ENCODE measurements around the gene LDLRAD4.

The LDLRAD4 gene

DNA sequence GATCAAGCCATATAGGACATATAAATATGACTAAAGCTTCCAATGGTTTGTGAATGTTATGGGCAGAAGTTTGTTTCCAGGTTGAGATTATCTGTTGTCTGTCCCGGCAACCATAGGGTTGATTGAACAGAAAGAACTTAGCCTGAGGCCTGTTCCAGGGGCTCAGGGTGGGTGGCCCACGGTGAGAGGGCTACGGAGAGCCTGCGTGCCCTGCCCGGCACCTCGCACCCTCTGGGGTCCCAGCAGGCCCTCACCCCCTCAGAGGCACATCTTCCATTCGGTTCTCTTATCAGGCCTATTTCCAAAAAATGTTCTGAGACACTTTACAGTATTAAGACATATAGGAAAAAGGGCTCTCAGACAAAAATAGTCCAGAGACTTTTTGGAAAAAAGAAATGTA lies 40.4 kb upstream of the LDLRAD4 start:
- Histone ChIP-seq H3K27ac (no peak overlapping the region), H3K4me3 (ENCODE audit: low read depth, low read length) (no peak overlapping the region), H3K9me3 (ENCODE audit: severe bottlenecking) (no peaks in the 10 kb centered on the region), H3K36me3 (no peaks in the 10 kb centered on the region), H3K27me3 (ENCODE audit: insufficient read depth, low read depth, severe bottlenecking) (no peaks in the 10 kb centered on the region)
- no peak for DNase-seq
- TF ChIP-seq, protein P1, sequence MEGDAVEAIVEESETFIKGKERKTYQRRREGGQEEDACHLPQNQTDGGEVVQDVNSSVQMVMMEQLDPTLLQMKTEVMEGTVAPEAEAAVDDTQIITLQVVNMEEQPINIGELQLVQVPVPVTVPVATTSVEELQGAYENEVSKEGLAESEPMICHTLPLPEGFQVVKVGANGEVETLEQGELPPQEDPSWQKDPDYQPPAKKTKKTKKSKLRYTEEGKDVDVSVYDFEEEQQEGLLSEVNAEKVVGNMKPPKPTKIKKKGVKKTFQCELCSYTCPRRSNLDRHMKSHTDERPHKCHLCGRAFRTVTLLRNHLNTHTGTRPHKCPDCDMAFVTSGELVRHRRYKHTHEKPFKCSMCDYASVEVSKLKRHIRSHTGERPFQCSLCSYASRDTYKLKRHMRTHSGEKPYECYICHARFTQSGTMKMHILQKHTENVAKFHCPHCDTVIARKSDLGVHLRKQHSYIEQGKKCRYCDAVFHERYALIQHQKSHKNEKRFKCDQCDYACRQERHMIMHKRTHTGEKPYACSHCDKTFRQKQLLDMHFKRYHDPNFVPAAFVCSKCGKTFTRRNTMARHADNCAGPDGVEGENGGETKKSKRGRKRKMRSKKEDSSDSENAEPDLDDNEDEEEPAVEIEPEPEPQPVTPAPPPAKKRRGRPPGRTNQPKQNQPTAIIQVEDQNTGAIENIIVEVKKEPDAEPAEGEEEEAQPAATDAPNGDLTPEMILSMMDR (IDR thresholded peaks at IDR 0.05; ENCODE audit: low read depth, low read length) = no peak

DNA sequence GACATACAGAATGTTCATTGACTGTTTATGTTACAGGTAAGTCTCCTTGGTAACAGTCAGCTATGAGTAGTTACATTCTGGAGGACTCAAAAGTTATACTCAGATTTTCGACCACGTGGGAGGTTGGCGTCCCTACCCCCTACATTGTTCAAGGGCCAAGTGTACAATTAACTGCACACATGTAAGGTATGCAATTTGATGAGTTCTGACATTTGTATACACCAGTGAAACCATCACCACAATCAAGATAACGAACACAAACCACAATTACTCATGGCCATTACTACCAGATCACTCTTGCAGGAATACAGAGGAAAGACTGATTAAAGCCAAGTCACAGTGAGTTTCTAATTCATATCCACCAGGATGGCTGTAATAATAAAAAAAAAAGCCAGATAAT lies 39.6 kb upstream of the LDLRAD4 start:
- DNase-seq = no peak
- Histone ChIP-seq H3K36me3 (no peaks in the 10 kb centered on the region), H3K27me3 (ENCODE audit: insufficient read depth, low read depth, severe bottlenecking) (no peaks in the 10 kb centered on the region), H3K9me3 (ENCODE audit: severe bottlenecking) (no peaks in the 10 kb centered on the region), H3K4me3 (ENCODE audit: low read depth, low read length) (no peak overlapping the region), H3K27ac (no peak overlapping the region)
- TF ChIP-seq, protein P1 (IDR thresholded peaks at IDR 0.05; ENCODE audit: low read depth, low read length) = no peak

DNA sequence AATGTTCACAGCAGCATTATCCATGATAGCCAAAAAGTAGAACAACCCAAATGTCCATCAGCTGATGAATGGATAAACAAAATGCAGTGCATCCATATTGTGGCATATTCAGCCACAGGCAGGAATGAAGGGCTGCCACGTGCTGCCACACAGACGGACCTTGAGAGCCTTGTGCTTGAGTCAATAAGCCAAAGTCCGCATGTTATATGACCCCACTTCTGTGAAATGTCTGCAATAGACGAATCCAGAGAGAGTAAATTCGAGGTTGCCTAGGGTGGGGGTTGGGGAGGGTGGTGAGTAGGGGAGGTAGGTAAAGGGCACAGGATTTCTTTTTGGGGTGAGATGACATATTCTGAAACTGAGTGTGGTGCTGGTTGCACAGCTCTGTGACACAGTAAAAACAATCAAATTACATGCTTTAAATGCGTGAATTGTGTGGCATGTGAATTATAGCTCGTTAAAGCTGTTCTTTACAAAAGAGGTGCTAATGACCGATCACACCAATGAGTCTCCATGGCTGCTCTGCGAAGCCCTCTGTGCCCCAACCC lies 38.9 kb upstream of the LDLRAD4 start:
- Histone ChIP-seq H3K27ac (no peak overlapping the region), H3K36me3 (no peaks in the 10 kb centered on the region), H3K4me3 (ENCODE audit: low read depth, low read length) (no peak overlapping the region), H3K27me3 (ENCODE audit: insufficient read depth, low read depth, severe bottlenecking) (no peaks in the 10 kb centered on the region), H3K9me3 (ENCODE audit: severe bottlenecking) (no peaks in the 10 kb centered on the region)
- TF ChIP-seq, protein P1 (IDR thresholded peaks at IDR 0.05; ENCODE audit: low read depth, low read length) = no peak
- no peak for DNase-seq

DNA sequence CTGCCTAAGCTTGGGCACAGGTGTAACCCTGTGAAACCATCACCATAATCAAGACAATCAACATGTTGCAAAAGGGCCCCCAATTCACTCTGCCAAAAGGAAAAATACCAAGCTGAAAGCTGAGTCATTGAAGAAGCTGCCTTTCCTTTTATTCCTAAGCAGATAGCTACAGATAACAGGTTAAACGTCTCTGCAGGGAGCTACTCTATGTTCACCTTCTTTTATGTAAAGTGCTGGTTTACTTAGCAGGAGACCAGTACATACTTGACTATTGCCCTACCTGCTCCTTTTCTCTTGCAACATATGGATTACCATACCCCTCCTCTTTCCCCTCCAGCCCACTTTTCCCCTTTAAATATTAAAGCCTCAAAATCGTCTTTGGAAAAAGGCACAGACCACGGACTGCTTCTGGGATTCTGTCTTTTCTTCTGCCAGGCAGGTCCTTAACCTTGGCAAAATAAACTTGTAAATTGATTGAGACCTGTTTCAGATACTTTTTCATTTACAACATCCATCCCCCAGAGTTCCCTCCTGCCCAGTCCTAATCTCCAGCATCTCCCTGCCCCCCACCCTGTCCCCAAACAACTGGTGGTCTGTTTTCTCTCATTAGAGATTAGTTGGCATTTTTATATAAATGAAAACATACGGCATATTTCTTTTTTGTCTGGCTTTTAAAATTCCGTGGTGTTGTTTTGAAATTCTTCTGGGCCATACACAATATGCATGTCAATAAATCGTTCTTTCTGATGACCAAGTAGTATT lies 37.8 kb upstream of the LDLRAD4 start:
- no peak for DNase-seq
- no peaks in the 10 kb centered on the region for H3K9me3 ChIP-seq (ENCODE audit: severe bottlenecking)
- H3K27me3 ChIP-seq (ENCODE audit: insufficient read depth, low read depth, severe bottlenecking) = no peaks in the 10 kb centered on the region
- no peaks in the 10 kb centered on the region for H3K36me3 ChIP-seq
- H3K27ac ChIP-seq = no peak overlapping the region
- H3K4me3 ChIP-seq (ENCODE audit: low read depth, low read length) = no peak overlapping the region
- TF ChIP-seq, protein P1 (IDR thresholded peaks at IDR 0.05; ENCODE audit: low read depth, low read length) = no peak

DNA sequence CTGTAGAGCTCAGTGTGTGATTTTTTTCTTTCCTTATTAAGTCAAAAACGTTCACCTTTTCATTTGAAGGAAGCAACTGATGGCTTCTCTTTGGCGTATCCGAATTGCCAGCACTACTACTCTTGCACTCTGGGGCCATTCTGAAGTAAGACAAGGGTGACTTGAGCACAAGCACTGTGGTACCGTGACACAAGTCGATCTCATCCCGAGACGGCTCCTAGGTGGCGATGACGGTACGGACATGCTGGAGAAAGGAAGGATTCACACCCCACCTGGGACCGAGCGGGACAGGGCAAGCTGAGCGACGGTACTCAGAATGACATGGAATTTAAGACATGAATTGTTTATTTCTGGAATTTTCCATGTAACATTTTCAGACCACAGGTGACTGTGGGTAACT lies 36.8 kb upstream of the LDLRAD4 start:
- H3K27ac ChIP-seq = no peak overlapping the region

More for the DNA sequence above, 36.8 kb upstream of the LDLRAD4 start:
- no peak overlapping the region for H3K4me3 ChIP-seq (ENCODE audit: low read depth, low read length)
- no peaks in the 10 kb centered on the region for H3K27me3 ChIP-seq (ENCODE audit: insufficient read depth, low read depth, severe bottlenecking)
- no peaks in the 10 kb centered on the region for H3K9me3 ChIP-seq (ENCODE audit: severe bottlenecking)
- no peaks in the 10 kb centered on the region for H3K36me3 ChIP-seq
- TF ChIP-seq, protein P1 (IDR thresholded peaks at IDR 0.05; ENCODE audit: low read depth, low read length) = no peak
- no peak for DNase-seq

Data from WERI-Rb-1 (cell line).